ENCODE results near the gene ATG5. TPM values are rescaled to one million over a fixed set of nuclear protein-coding genes. Genes with fewer than 3 reads are reported as not detected.

The ATG5 gene
- total RNA-seq, result 10 to 100 TPM; 28.4 to 30.1 TPM

- Histone ChIP-seq H3K36me3 (no peaks in the 10 kb centered on the region), H3K27me3 (replicated peaks; ENCODE audit: insufficient read depth) (no peaks in the 10 kb centered on the region), H3K9me3 (no peaks in the 10 kb centered on the region), H3K4me1 (ENCODE audit: control insufficient read depth in 1 of 2, low read depth in 2 of 2) (peaks cover 9 to 15% of the 10 kb centered on the region in 2 donors), H3K4me3 (peak within 1 kb of the TSS; percentile 87), H3K27ac (peak within 1 kb of the TSS; percentile 86 to 92)
- DNase-seq (ENCODE audit: low spot score), result peak; percentile 96
- peak; percentile 98 for ATAC-seq (ENCODE audit: insufficient number of reproducible peaks, low FRiP score, low read depth)
- no peak for TF ChIP-seq CTCF (IDR thresholded peaks at IDR 0.05)
These were observed at the start of gene ATG5 for GRCh38 chr6:106325336-106326178. ATG5 (minus strand) TSS chr6:106325760; CDS start chr6:106316208, 9,552 bp downstream.

GRCh38 chr6:106373502-106374239, 48.1 kb upstream of the ATG5 start:
- TF ChIP-seq CTCF (IDR thresholded peaks at IDR 0.05), result no peak
- ATAC-seq (ENCODE audit: insufficient number of reproducible peaks, low FRiP score, low read depth) (no peak), DNase-seq (ENCODE audit: low spot score) (no peak)
- H3K36me3 ChIP-seq, result no peaks in the 10 kb centered on the region
- H3K27ac ChIP-seq, result no peak overlapping the region
- no peaks in the 10 kb centered on the region for H3K4me1 ChIP-seq (ENCODE audit: control insufficient read depth in 1 of 2, low read depth in 2 of 2)
- H3K4me3 ChIP-seq, result no peak overlapping the region
- H3K9me3 ChIP-seq, result no peaks in the 10 kb centered on the region
- H3K27me3 ChIP-seq (replicated peaks; ENCODE audit: insufficient read depth), result no peaks in the 10 kb centered on the region

- no peak overlapping the region for H3K27ac ChIP-seq
- no peaks in the 10 kb centered on the region for H3K4me1 ChIP-seq (ENCODE audit: control insufficient read depth in 1 of 2, low read depth in 2 of 2)
- no peaks in the 10 kb centered on the region for H3K27me3 ChIP-seq (replicated peaks; ENCODE audit: insufficient read depth)
- H3K9me3 ChIP-seq, result no peaks in the 10 kb centered on the region
- no peak for DNase-seq (ENCODE audit: low spot score)
- no peaks in the 10 kb centered on the region for H3K36me3 ChIP-seq
- no peak for ATAC-seq (ENCODE audit: insufficient number of reproducible peaks, low FRiP score, low read depth)
- TF ChIP-seq CTCF (IDR thresholded peaks at IDR 0.05), result no peak
- H3K4me3 ChIP-seq, result no peak overlapping the region
These were observed 47.4 kb upstream of the ATG5 start for GRCh38 chr6:106372838-106373501.

GRCh38 chr6:106370639-106371038, 45.1 kb upstream of the ATG5 start:
- ATAC-seq (ENCODE audit: insufficient number of reproducible peaks, low FRiP score, low read depth) (no peak), DNase-seq (ENCODE audit: low spot score) (no peak)
- TF ChIP-seq CTCF (IDR thresholded peaks at IDR 0.05), result no peak
- no peaks in the 10 kb centered on the region for H3K4me1 ChIP-seq (ENCODE audit: control insufficient read depth in 1 of 2, low read depth in 2 of 2)
- H3K9me3 ChIP-seq, result no peaks in the 10 kb centered on the region
- no peak overlapping the region for H3K27ac ChIP-seq
- no peaks in the 10 kb centered on the region for H3K36me3 ChIP-seq
- no peaks in the 10 kb centered on the region for H3K27me3 ChIP-seq (replicated peaks; ENCODE audit: insufficient read depth)
- H3K4me3 ChIP-seq, result no peak overlapping the region

- H3K4me1 ChIP-seq (ENCODE audit: control insufficient read depth in 1 of 2, low read depth in 2 of 2), result no peaks in the 10 kb centered on the region
- no peak for DNase-seq (ENCODE audit: low spot score)
- H3K4me3 ChIP-seq, result no peak overlapping the region
- no peaks in the 10 kb centered on the region for H3K9me3 ChIP-seq
- H3K27ac ChIP-seq, result no peak overlapping the region
- H3K36me3 ChIP-seq, result no peaks in the 10 kb centered on the region
- H3K27me3 ChIP-seq (replicated peaks; ENCODE audit: insufficient read depth), result no peaks in the 10 kb centered on the region
- no peak for TF ChIP-seq CTCF (IDR thresholded peaks at IDR 0.05)
- ATAC-seq (ENCODE audit: insufficient number of reproducible peaks, low FRiP score, low read depth), result no peak
These were observed 44.2 kb upstream of the ATG5 start for GRCh38 chr6:106369739-106370138.
